LNCAP (cell line): ENCODE results near the gene SNED1.

ENCODE experiments used
- CTCF ChIP-seq: fragments of 450-650 bp; IDR thresholded peaks from 2 replicates; pipeline ENCODE4 v1.5.1; 2017; ENCODE audit warnings: mild to moderate bottlenecking

Gene SNED1

DNA sequence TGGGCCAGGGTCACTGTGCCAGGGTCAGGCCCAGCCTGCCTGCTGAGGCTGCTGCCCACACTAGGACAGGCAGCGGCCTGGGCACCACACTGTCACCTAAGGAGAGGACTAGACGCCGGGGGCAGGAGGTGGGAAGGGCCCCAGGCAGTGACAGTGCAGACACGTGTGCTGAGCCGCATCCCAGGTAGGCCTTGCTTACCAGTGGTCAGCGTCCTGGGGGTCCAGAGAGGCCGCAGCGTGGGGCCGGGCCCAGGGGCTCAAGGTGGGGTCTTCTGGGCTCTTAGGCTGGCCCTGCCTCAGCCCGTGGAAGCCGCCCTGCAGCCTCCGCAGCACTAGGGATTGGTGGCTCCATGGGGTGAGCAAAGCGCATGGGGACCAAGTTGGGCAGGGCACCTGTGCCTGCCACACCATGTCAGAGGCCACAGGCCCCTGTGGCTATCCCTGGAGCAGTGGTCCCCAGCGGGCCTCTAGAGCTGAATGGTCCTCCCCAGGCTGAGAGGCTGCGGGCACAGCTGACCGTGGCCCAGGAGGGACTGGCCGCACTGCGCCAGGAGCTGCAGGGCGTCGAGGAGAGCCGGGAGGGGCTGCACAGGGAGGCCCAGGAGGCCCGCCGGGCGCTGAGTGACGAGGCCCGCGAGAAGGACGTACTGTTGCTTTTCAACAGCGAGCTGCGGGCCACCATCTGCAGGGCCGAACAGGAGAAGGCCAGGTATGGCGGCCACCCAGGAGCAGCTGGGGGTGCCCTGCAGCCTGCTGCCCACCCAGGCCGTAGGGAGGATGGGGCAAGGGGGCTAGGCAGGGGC, 35.2 kb upstream of the SNED1 start:
- no peak for TF ChIP-seq CTCF

GRCh38 chr2:240963868-240964703, 34.3 kb upstream of the SNED1 start:
- no peak for TF ChIP-seq CTCF

- TF ChIP-seq CTCF, result no peak
Measured at GRCh38 chr2:240964704-240965295, 33.6 kb upstream of the SNED1 start.

- TF ChIP-seq CTCF, result no peak
Measured at GRCh38 chr2:240965296-240965904, 33.0 kb upstream of the SNED1 start.

DNA sequence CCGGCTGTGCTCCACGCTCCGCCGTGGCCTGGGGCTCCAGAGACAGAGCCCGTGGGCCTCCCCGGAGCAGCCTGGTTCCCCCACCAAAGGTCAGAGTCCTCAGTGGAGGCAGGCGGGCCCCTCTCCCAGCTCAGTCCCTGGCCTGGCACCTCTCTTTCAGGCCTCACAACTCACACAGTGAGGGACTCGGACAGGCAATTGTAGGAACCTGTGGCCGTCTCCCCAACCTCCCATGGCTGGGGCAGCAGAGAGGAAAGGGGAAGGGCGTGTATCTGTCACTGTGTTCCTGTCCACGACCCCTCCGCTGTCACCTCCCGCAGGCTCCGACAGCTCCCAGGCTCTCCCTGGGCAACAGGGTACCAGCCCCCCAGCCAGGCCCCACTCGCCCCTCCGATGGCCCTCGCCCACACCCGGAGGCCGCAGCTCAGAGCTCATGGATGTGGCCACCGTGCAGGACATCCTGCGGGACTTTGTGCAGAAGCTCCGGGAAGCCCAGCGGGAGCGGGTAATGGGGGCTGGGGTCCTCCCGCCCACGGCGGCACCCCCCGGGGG, 32.4 kb upstream of the SNED1 start:
- no peak for TF ChIP-seq CTCF

- no peak for TF ChIP-seq CTCF
Measured at GRCh38 chr2:240966457-240966905, 31.9 kb upstream of the SNED1 start.
